H1 (cell line): ENCODE measurements around the gene COL17A1. TPM values are rescaled to one million over a fixed set of nuclear protein-coding genes. Genes with fewer than 3 reads are reported as not detected.

Experiments
- CTCF ChIA-PET: fragments of 300-600 bp; sonication (Branson Sonifier 250); formaldehyde crosslinking; loops from one replicate; lab custom pipeline; 2021; ENCODE audit not compliant: partially characterized antibody; lab: Charles Lee
- POLR2A ChIA-PET: fragments of 300-600 bp; sonication (Branson Sonifier 250); formaldehyde crosslinking; loops from one replicate; lab custom pipeline; 2021; ENCODE audit warnings: inconsistent platforms; ENCODE audit not compliant: partially characterized antibody; lab: Charles Lee
- DNase-seq, 2 experiments: peaks; one replicate each; pipeline versions ENCODE4 v3.0.0 to v3.0.0-alpha.2; 2010 to 2022; ENCODE audit warnings: low spot score in 2 of 2, low read depth in 1 of 2, mixed read lengths in 1 of 2
- FAIRE-seq: peaks from 2 replicates; lab custom pipeline; 2011; peaks lifted over from hg19 to GRCh38; lab: Jason Lieb, UNC
- H2AFZ ChIP-seq: 2 replicates; pipeline ENCODE4 v1.8.1; 2012; ENCODE audit warnings: low read length, inconsistent platforms
- H2AK5ac ChIP-seq: 2 replicates; pipeline ENCODE4 v1.6.1; 2013; ENCODE audit warnings: low read depth, low read length
- H2BK120ac ChIP-seq: replicated peaks from 2 replicates; pipeline ENCODE3; 2013; ENCODE audit warnings: low read depth, low read length, inconsistent platforms
- H2BK12ac ChIP-seq: 2 replicates; pipeline ENCODE4 v1.6.1; 2013; ENCODE audit warnings: low read depth, low read length
- H2BK15ac ChIP-seq: 2 replicates; pipeline ENCODE4 v1.6.1; 2013; ENCODE audit warnings: low read length
- H2BK20ac ChIP-seq: 2 replicates; pipeline ENCODE4 v1.6.1; 2013; ENCODE audit warnings: low read length
- H2BK5ac ChIP-seq: 2 replicates; pipeline ENCODE4 v1.6.1; 2013; ENCODE audit warnings: low read depth, low read length
- H3K14ac ChIP-seq: 2 replicates; pipeline ENCODE4 v1.6.1; 2013; ENCODE audit warnings: inconsistent platforms; ENCODE audit not compliant: insufficient read length
- H3K18ac ChIP-seq: 2 replicates; pipeline ENCODE4 v1.6.1; 2013; ENCODE audit warnings: low read length; ENCODE audit errors: extremely low read depth
- H3K23ac ChIP-seq: 2 replicates; pipeline ENCODE4 v1.6.1; 2013; ENCODE audit warnings: inconsistent platforms; ENCODE audit not compliant: insufficient read length
- H3K23me2 ChIP-seq: 2 replicates; pipeline ENCODE4 v1.6.1; 2013; ENCODE audit warnings: low read depth, low read length
- H3K27ac ChIP-seq: 2 replicates; pipeline ENCODE4 v1.6.1; 2011; ENCODE audit warnings: low read depth, low read length, inconsistent platforms
- H3K27me3 ChIP-seq, 4 experiments: replicated peaks in 1 of 4; 1 replicate in 1 of 4; 2 replicates in 3 of 4; pipeline versions ENCODE4 v1.6.1 to v1.8.1; 2011 to 2013; ENCODE audit warnings: low read length in 3 of 4, mild to moderate bottlenecking in 3 of 4, inconsistent platforms in 2 of 4, mixed read lengths in 2 of 4, moderate library complexity in 1 of 4; ENCODE audit not compliant: control insufficient read depth in 3 of 4, insufficient read depth in 3 of 4; ENCODE audit errors: extremely low read depth in 1 of 4
- H3K36me3 ChIP-seq, 4 experiments: 2 replicates each; pipeline versions ENCODE4 v1.6.1 to v1.8.1; 2011 to 2013; ENCODE audit warnings: mild to moderate bottlenecking in 4 of 4, low read length in 3 of 4, moderate library complexity in 2 of 4, control low read depth in 1 of 4, inconsistent platforms in 1 of 4; ENCODE audit not compliant: insufficient read depth in 4 of 4, control insufficient read depth in 2 of 4
- H3K4ac ChIP-seq: replicated peaks from 2 replicates; pipeline ENCODE3; 2013; ENCODE audit warnings: low read length, low read depth, mixed read lengths, inconsistent platforms; ENCODE audit not compliant: insufficient read length
- H3K4me1 ChIP-seq, 4 experiments: replicated peaks in 1 of 4; 1 replicate in 1 of 4; 2 replicates in 3 of 4; pipeline versions ENCODE4 v1.6.1 to v1.8.1; 2011 to 2013; ENCODE audit warnings: low read length in 3 of 4, inconsistent platforms in 2 of 4, mixed read lengths in 1 of 4; ENCODE audit not compliant: insufficient read depth in 4 of 4, control insufficient read depth in 3 of 4
- H3K4me2 ChIP-seq, 2 experiments: 2 replicates each; pipeline versions ENCODE4 v1.6.1 to v1.8.1; 2011 to 2013; ENCODE audit warnings: low read depth in 2 of 2, low read length in 2 of 2, control low read depth in 1 of 2, inconsistent platforms in 1 of 2, mild to moderate bottlenecking in 1 of 2; ENCODE audit not compliant: insufficient read depth in 1 of 2
- H3K4me3 ChIP-seq, 4 experiments: fragments of 200-600, 300-600 bp in 1 of 4; sonication (generic), shearing (Covaris generic), sonication (Bioruptor Twin) in 1 of 4; 2 replicates each; pipeline versions ENCODE4 v1.5.1 to v1.8.1; 2011 to 2016; ENCODE audit warnings: low read length in 4 of 4, low read depth in 3 of 4, control low read depth in 2 of 4, inconsistent platforms in 2 of 4, mild to moderate bottlenecking in 2 of 4, mixed read lengths in 1 of 4, moderate library complexity in 1 of 4; ENCODE audit not compliant: insufficient read depth in 2 of 4; ENCODE audit errors: extremely low read depth in 1 of 4
- H3K56ac ChIP-seq: replicated peaks from 2 replicates; pipeline ENCODE3; 2013; ENCODE audit warnings: low read depth, mild to moderate bottlenecking, mixed read lengths, low read length, inconsistent platforms; ENCODE audit not compliant: insufficient read length
- H3K79me1 ChIP-seq: 2 replicates; pipeline ENCODE4 v1.6.1; 2013; ENCODE audit warnings: low read depth, low read length, control low read depth
- H3K79me2 ChIP-seq, 2 experiments: 2 replicates each; pipeline versions ENCODE4 v1.6.1 to v1.8.1; 2012 to 2013; ENCODE audit warnings: low read length in 2 of 2, mild to moderate bottlenecking in 2 of 2, inconsistent platforms in 1 of 2; ENCODE audit not compliant: insufficient read depth in 2 of 2, control insufficient read depth in 1 of 2
- H3K9ac ChIP-seq, 4 experiments: replicated peaks in 1 of 4; 1 replicate in 1 of 4; 2 replicates in 3 of 4; pipeline versions ENCODE4 v1.6.1 to v1.8.1; 2011 to 2013; ENCODE audit warnings: low read depth in 3 of 4, low read length in 3 of 4, control low read depth in 2 of 4, mild to moderate bottlenecking in 2 of 4, moderate library complexity in 2 of 4, inconsistent platforms in 1 of 4; ENCODE audit errors: extremely low read depth in 1 of 4
- H3K9me3 ChIP-seq, 2 experiments: 2 replicates each; pipeline versions ENCODE4 v1.6.1 to v1.8.1; 2012 to 2013; ENCODE audit warnings: mild to moderate bottlenecking in 2 of 2, moderate library complexity in 2 of 2, control low read depth in 1 of 2, inconsistent platforms in 1 of 2, low read depth in 1 of 2, low read length in 1 of 2, mixed read lengths in 1 of 2; ENCODE audit not compliant: insufficient read depth in 2 of 2
- H4K20me1 ChIP-seq, 2 experiments: replicated peaks in 1 of 2; 2 replicates each; pipeline versions ENCODE3 to v1.8.1; 2011 to 2013; ENCODE audit warnings: inconsistent platforms in 2 of 2, low read length in 2 of 2, mild to moderate bottlenecking in 1 of 2; ENCODE audit not compliant: insufficient read depth in 2 of 2, control insufficient read depth in 1 of 2
- H4K5ac ChIP-seq: 2 replicates; pipeline ENCODE4 v1.6.1; 2013; ENCODE audit warnings: low read length, low read depth, mixed read lengths, inconsistent platforms; ENCODE audit not compliant: insufficient read length
- H4K8ac ChIP-seq: 2 replicates; pipeline ENCODE4 v1.8.0; 2013; ENCODE audit warnings: mild to moderate bottlenecking, moderate library complexity, low read length, inconsistent platforms; ENCODE audit not compliant: insufficient read depth; ENCODE audit errors: extremely low read depth
- H4K91ac ChIP-seq: replicated peaks from 2 replicates; pipeline ENCODE3; 2013; ENCODE audit warnings: low read length, mixed read lengths, inconsistent platforms; ENCODE audit not compliant: insufficient read length
- GABPA ChIP-seq: IDR thresholded peaks from 2 replicates; pipeline ENCODE4 v1.6.1; 2011; ENCODE audit warnings: mild to moderate bottlenecking, low read length, moderate library complexity, borderline replicate concordance; ENCODE audit not compliant: insufficient read depth
- GTF2F1 ChIP-seq: IDR thresholded peaks from 2 replicates; pipeline ENCODE4 v1.6.1; 2012; ENCODE audit warnings: low read depth, low read length, improper control_type of control experiment, borderline replicate concordance
- KDM1A ChIP-seq: fragments of 200-600, 300-600 bp; sonication (generic); IDR thresholded peaks from 2 replicates; pipeline ENCODE4 v1.7.1; 2016; ENCODE audit warnings: mild to moderate bottlenecking, low read length, borderline replicate concordance
- SP4 ChIP-seq: IDR thresholded peaks from 2 replicates; pipeline ENCODE4 v1.6.1; 2012; ENCODE audit warnings: low read length, inconsistent platforms
- TCF12 ChIP-seq: IDR thresholded peaks from 2 replicates; pipeline ENCODE4 v1.6.1; 2011; ENCODE audit warnings: low read depth, mild to moderate bottlenecking, low read length
- WGBS, 2 experiments: shearing (Covaris generic) in 1 of 2; methylation state at CpG; one replicate each; pipeline versions ENCODE4 v1.1.6 to v1.1.7; 2013 to 2015; ENCODE audit warnings: low lambda C conversion rate in 2 of 2, mixed read lengths in 2 of 2, inconsistent platforms in 1 of 2, low coverage in 1 of 2, missing lambda C conversion rate in 1 of 2; ENCODE audit not compliant: insufficient replicate concordance in 2 of 2, insufficient coverage in 1 of 2, insufficient read length in 1 of 2; ENCODE audit errors: extremely low coverage in 1 of 2, missing lambda C conversion rate in 1 of 2; 5-methylcytosine and 5-hydroxymethylcytosine counted together
- polyA plus RNA-seq, 7 experiments: library from polyadenylated mRNA; depleted of rRNA in 3 of 7; stranded (reverse) in 5 of 7; unstranded in 2 of 7; fragments of >200 nt in 5 of 7; fragments of 200-250 nt in 2 of 7; gene quantifications; 1 replicate in 5 of 7; 2 replicates in 1 of 7; 4 replicates in 1 of 7; pipeline versions ENCODE4 v1.2.1 to v1.2.3, GENCODE V29; 2011 to 2013; ENCODE audit warnings: missing spikeins in 2 of 7, mixed read lengths in 2 of 7
- total RNA-seq: library from RNA; stranded (reverse); fragmentation: NEBNext Ultra II Directional; extraction: Animal tissue kit (Norgen Biotek cat#: 25700); gene quantifications from 2 replicates; pipeline ENCODE4 v1.2.1, GENCODE V29; 2021

COL17A1 gene
- total and polyA plus RNA-seq, 2 of the 8 experiments (the other 6 are each of a cell fraction or from before 2014, with no cell fraction given), result 0.35 to 0.37 TPM

- ChIA-PET CTCF (no interaction called here), POLR2A (interaction anchor here (1.7 kb wide), 1 partner anchor 25 kb away, joined by 5 read pairs; the partner anchor contains the start of gene SFR1)
- Histone ChIP-seq H3K9ac (no peak overlapping the region), H3K23ac (no peak overlapping the region), H3K23me2 (no peaks in the 10 kb centered on the region), H4K8ac (no peak overlapping the region), H4K20me1 (no peaks in the 10 kb centered on the region), H2BK5ac (no peak overlapping the region), H2AFZ (no peak overlapping the region), H3K4me2 (no peak overlapping the region), H3K9me3 (peaks cover 8 to 9% of the 10 kb centered on the region in 2 experiments; a peak in 3 of 4 replicates), H3K18ac (no peak overlapping the region), H3K4me3 (no peak overlapping the region), H3K4me1 (no peaks in the 10 kb centered on the region), H2BK20ac (no peak overlapping the region), H2BK15ac (no peak overlapping the region), H3K79me1 (no peaks in the 10 kb centered on the region), H3K79me2 (no peaks in the 10 kb centered on the region), H3K36me3 (no peaks in the 10 kb centered on the region), H3K4ac (no peak overlapping the region), H4K5ac (no peak overlapping the region), H3K56ac (no peak overlapping the region), H3K27me3 (no peaks in the 10 kb centered on the region), H3K27ac (no peak overlapping the region), H2BK12ac (no peak overlapping the region), H4K91ac (no peak overlapping the region), H2AK5ac (no peak overlapping the region), H3K14ac (no peak overlapping the region), H2BK120ac (no peak overlapping the region)
- TF ChIP-seq SP4 (no peak), GABPA (no peak), KDM1A (no peak), TCF12 (no peak), GTF2F1 (no peak)
- 76% methylated on average over 2 of the region's 2 CpGs; no CpG with 5 or more reads in 1 of the 2 experiments for WGBS, 2 experiments
- no peak for FAIRE-seq
- DNase-seq, result no peak
Observed at GRCh38 chr10:104096692-104097091, 11.0 kb upstream of the COL17A1 start.
